ENCODE results near the gene IL11RA.

The IL11RA gene

GRCh38 chr9:34659592-34660253, 7.7 kb downstream of the IL11RA start:
- peaks cover 30% of the 10 kb centered on the region for H3K4me1 Mint-ChIP-seq
- DNase-seq (ENCODE audit: low spot score in 2 of 2) (no peak), ATAC-seq (no peak)
- H3K36me3 Mint-ChIP-seq: peaks cover 8% of the 10 kb centered on the region
- no peaks in the 10 kb centered on the region for H3K9me3 Mint-ChIP-seq
- H3K4me3 Mint-ChIP-seq: no peak overlapping the region
- H3K27ac Mint-ChIP-seq: no peak overlapping the region

- Mint-ChIP-seq H3K9me3 (no peaks in the 10 kb centered on the region), H3K27ac (peak within 1 kb of the TSS; percentile 93), H3K4me1 (peaks cover 35% of the 10 kb centered on the region), H3K36me3 (peaks cover 18% of the 10 kb centered on the region), H3K4me3 (no peak within 1 kb of the TSS)
- ATAC-seq: no peak
- no peak for DNase-seq (ENCODE audit: low spot score in 2 of 2)
Observed at GRCh38 chr9:34662526-34663302, 10.7 kb downstream of the IL11RA start, which contains the start of gene CCL27. Gene CCL27, minus strand, starts transcription at chr9:34662657. Its CDS starts 24 bp downstream, at chr9:34662633.

- H3K9me3 Mint-ChIP-seq: no peaks in the 10 kb centered on the region
- H3K4me3 Mint-ChIP-seq: no peak overlapping the region
Observed at GRCh38 chr9:34663303-34663605, 11.3 kb downstream of the IL11RA start.

GRCh38 chr9:34664281-34665066, 12.5 kb downstream of the IL11RA start:
- Mint-ChIP-seq H3K9me3 (peaks cover 3% of the 10 kb centered on the region), H3K4me1 (peaks cover 35% of the 10 kb centered on the region)
- DNase-seq (ENCODE audit: low spot score in 2 of 2): peak; percentile 63 to 82

More at GRCh38 chr9:34663303-34663605, 11.3 kb downstream of the IL11RA start:
- ATAC-seq (no peak), DNase-seq (ENCODE audit: low spot score in 2 of 2) (no peak)
- peaks cover 18% of the 10 kb centered on the region for H3K36me3 Mint-ChIP-seq
- peaks cover 35% of the 10 kb centered on the region for H3K4me1 Mint-ChIP-seq
- peak overlapping the region; percentile 93 for H3K27ac Mint-ChIP-seq

GRCh38 chr9:34665067-34665380, 13.0 kb downstream of the IL11RA start:
- peaks cover 3% of the 10 kb centered on the region for H3K9me3 Mint-ChIP-seq
- peak overlapping the region; percentile 93 for H3K27ac Mint-ChIP-seq
- peak overlapping the region; percentile 86 for H3K4me3 Mint-ChIP-seq
- ATAC-seq (peak; percentile 31), DNase-seq (ENCODE audit: low spot score in 2 of 2) (no peak)
- H3K36me3 Mint-ChIP-seq: peaks cover 18% of the 10 kb centered on the region
- H3K4me1 Mint-ChIP-seq: peaks cover 35% of the 10 kb centered on the region

More at GRCh38 chr9:34664281-34665066, 12.5 kb downstream of the IL11RA start:
- Mint-ChIP-seq H3K4me3 (peak overlapping the region; percentile 86), H3K27ac (peak overlapping the region; percentile 93), H3K36me3 (peaks cover 18% of the 10 kb centered on the region)
- ATAC-seq: peak; percentile 69

- ATAC-seq (peak; percentile 84), DNase-seq (ENCODE audit: low spot score in 2 of 2) (peak; percentile 72 to 92)
- Mint-ChIP-seq H3K4me1 (peaks cover 35% of the 10 kb centered on the region), H3K4me3 (peak overlapping the region; percentile 86), H3K9me3 (peaks cover 3% of the 10 kb centered on the region), H3K36me3 (peaks cover 18% of the 10 kb centered on the region), H3K27ac (peak overlapping the region; percentile 93)
Observed at GRCh38 chr9:34665381-34666250, 13.6 kb downstream of the IL11RA start.

GRCh38 chr9:34669809-34670562, 18.0 kb downstream of the IL11RA start:
- no peak for DNase-seq (ENCODE audit: low spot score in 2 of 2)
- H3K36me3 Mint-ChIP-seq: peaks cover 7% of the 10 kb centered on the region
- no peak overlapping the region for H3K27ac Mint-ChIP-seq
- ATAC-seq: no peak
- H3K4me1 Mint-ChIP-seq: peaks cover 9% of the 10 kb centered on the region
- peaks cover 3% of the 10 kb centered on the region for H3K9me3 Mint-ChIP-seq
- H3K4me3 Mint-ChIP-seq: no peak overlapping the region

- Mint-ChIP-seq H3K4me1 (peaks cover 9% of the 10 kb centered on the region), H3K27ac (no peak overlapping the region), H3K9me3 (peaks cover 3% of the 10 kb centered on the region), H3K4me3 (no peak overlapping the region), H3K36me3 (peaks cover under 1% of the 10 kb centered on the region)
- ATAC-seq (no peak), DNase-seq (ENCODE audit: low spot score in 2 of 2) (no peak)
Observed at GRCh38 chr9:34671307-34671706, 19.3 kb downstream of the IL11RA start.

GRCh38 chr9:34674440-34674839, 22.5 kb downstream of the IL11RA start:
- Mint-ChIP-seq H3K9me3 (no peaks in the 10 kb centered on the region), H3K27ac (no peak overlapping the region)
- DNase-seq (ENCODE audit: low spot score in 2 of 2): no peak

GRCh38 chr9:34675048-34675714, 23.2 kb downstream of the IL11RA start:
- DNase-seq (ENCODE audit: low spot score in 2 of 2) (peak; percentile 26 to 75), ATAC-seq (peak; percentile 76)
- Mint-ChIP-seq H3K36me3 (no peaks in the 10 kb centered on the region), H3K27ac (peak overlapping the region; percentile 20), H3K9me3 (no peaks in the 10 kb centered on the region), H3K4me1 (no peaks in the 10 kb centered on the region), H3K4me3 (no peak overlapping the region)

More at GRCh38 chr9:34674440-34674839, 22.5 kb downstream of the IL11RA start:
- no peak overlapping the region for H3K4me3 Mint-ChIP-seq
- no peaks in the 10 kb centered on the region for H3K4me1 Mint-ChIP-seq
- no peak for ATAC-seq
- H3K36me3 Mint-ChIP-seq: no peaks in the 10 kb centered on the region

GRCh38 chr9:34675869-34676268, 23.9 kb downstream of the IL11RA start:
- H3K4me3 Mint-ChIP-seq: no peak overlapping the region
- H3K27ac Mint-ChIP-seq: peak overlapping the region; percentile 20
- DNase-seq (ENCODE audit: low spot score in 2 of 2): no peak
- H3K4me1 Mint-ChIP-seq: no peaks in the 10 kb centered on the region
- H3K36me3 Mint-ChIP-seq: no peaks in the 10 kb centered on the region
- H3K9me3 Mint-ChIP-seq: no peaks in the 10 kb centered on the region
- ATAC-seq: no peak

GRCh38 chr9:34684145-34684544, 32.2 kb downstream of the IL11RA start:
- no peak for DNase-seq (ENCODE audit: low spot score in 2 of 2)
- Mint-ChIP-seq H3K4me1 (peaks cover 16% of the 10 kb centered on the region), H3K27ac (peak overlapping the region; percentile 53), H3K9me3 (no peaks in the 10 kb centered on the region), H3K4me3 (no peak overlapping the region), H3K36me3 (no peaks in the 10 kb centered on the region)
- ATAC-seq: peak; percentile 99

- ATAC-seq (no peak), DNase-seq (ENCODE audit: low spot score in 2 of 2) (no peak)
- Mint-ChIP-seq H3K36me3 (no peaks in the 10 kb centered on the region), H3K4me1 (peaks cover 16% of the 10 kb centered on the region), H3K9me3 (no peaks in the 10 kb centered on the region), H3K27ac (peak overlapping the region; percentile 53), H3K4me3 (no peak overlapping the region)
Observed at GRCh38 chr9:34684816-34685215, 32.8 kb downstream of the IL11RA start.

- Mint-ChIP-seq H3K4me3 (no peak overlapping the region), H3K9me3 (no peaks in the 10 kb centered on the region), H3K4me1 (peaks cover 16% of the 10 kb centered on the region), H3K27ac (peak overlapping the region; percentile 53), H3K36me3 (no peaks in the 10 kb centered on the region)
- DNase-seq (ENCODE audit: low spot score in 2 of 2) (no peak), ATAC-seq (no peak)
Observed at GRCh38 chr9:34685591-34685990, 33.6 kb downstream of the IL11RA start.

Data from stimulated activated effector memory CD8-positive, alpha-beta T cell treated with anti-CD3 and anti-CD28 coated beads, Interleukin-12 subunit alpha, Interleukin-12 subunit beta, amount 100 ng/mL, for 72 hours (primary cell).